Measurements from ENCODE around the gene AMFR.

The AMFR gene

DNA sequence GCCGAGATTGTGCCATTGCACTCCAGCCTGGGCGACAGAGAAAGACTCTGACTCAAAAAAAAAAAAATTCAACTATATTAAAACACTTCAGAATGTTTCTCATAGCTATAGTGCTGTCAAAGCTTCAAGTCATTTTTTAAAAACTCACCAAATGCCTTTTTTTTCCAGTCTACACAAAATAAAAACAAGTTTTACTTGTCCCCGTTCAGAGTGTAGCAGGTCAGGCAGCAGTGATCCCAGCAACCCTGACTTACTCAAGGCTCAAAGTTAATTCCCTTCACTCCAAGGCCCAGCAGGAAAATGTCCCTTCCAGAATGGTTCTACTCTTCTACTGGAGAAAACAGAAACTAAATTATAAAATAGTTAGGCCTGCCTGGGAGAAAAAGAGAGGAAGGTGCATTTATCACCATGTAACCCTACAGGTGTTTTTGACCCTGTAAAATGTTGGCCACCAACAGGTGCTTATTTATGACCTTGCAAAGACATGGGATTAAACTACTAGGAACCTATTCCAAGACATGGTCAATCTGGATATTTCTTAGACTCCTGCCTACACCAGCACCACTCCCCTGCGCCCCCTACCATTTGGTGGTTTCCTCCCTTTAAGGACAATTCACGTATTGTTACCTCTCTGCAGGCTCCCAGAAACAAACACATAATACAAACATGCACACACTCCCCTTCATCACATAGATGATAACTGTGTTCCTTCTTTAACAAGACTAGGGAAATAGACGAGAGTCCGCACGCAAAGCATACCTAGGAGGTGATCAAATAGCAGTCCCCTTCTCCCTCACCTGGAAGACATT lies 5.4 kb downstream of the AMFR start:
- no peak for TF ChIP-seq ZFX (IDR thresholded peaks at IDR 0.05; ENCODE audit: borderline replicate concordance)
- TF ChIP-seq, protein P1, sequence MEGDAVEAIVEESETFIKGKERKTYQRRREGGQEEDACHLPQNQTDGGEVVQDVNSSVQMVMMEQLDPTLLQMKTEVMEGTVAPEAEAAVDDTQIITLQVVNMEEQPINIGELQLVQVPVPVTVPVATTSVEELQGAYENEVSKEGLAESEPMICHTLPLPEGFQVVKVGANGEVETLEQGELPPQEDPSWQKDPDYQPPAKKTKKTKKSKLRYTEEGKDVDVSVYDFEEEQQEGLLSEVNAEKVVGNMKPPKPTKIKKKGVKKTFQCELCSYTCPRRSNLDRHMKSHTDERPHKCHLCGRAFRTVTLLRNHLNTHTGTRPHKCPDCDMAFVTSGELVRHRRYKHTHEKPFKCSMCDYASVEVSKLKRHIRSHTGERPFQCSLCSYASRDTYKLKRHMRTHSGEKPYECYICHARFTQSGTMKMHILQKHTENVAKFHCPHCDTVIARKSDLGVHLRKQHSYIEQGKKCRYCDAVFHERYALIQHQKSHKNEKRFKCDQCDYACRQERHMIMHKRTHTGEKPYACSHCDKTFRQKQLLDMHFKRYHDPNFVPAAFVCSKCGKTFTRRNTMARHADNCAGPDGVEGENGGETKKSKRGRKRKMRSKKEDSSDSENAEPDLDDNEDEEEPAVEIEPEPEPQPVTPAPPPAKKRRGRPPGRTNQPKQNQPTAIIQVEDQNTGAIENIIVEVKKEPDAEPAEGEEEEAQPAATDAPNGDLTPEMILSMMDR (IDR thresholded peaks at IDR 0.05) = no peak
- H3K27ac ChIP-seq = no peak overlapping the region

- TF ChIP-seq ZFX (IDR thresholded peaks at IDR 0.05; ENCODE audit: borderline replicate concordance) = no peak
- TF ChIP-seq, protein P1 (IDR thresholded peaks at IDR 0.05) = no peak
- no peak overlapping the region for H3K27ac ChIP-seq
Measured at GRCh38 chr16:56417138-56417537, 8.2 kb downstream of the AMFR start.

GRCh38 chr16:56415875-56416274 lies 9.5 kb downstream of the AMFR start:
- no peak overlapping the region for H3K27ac ChIP-seq
- TF ChIP-seq, protein P1 (IDR thresholded peaks at IDR 0.05) = no peak
- TF ChIP-seq ZFX (IDR thresholded peaks at IDR 0.05; ENCODE audit: borderline replicate concordance) = no peak

- TF ChIP-seq, protein P1 (IDR thresholded peaks at IDR 0.05) = no peak
- TF ChIP-seq ZFX (IDR thresholded peaks at IDR 0.05; ENCODE audit: borderline replicate concordance) = no peak
- no peak overlapping the region for H3K27ac ChIP-seq
Measured at GRCh38 chr16:56414366-56414765, 11.0 kb downstream of the AMFR start.

- no peak overlapping the region for H3K27ac ChIP-seq
- no peak for TF ChIP-seq ZFX (IDR thresholded peaks at IDR 0.05; ENCODE audit: borderline replicate concordance)
- TF ChIP-seq, protein P1 (IDR thresholded peaks at IDR 0.05) = no peak
Measured at GRCh38 chr16:56413381-56413780, 12.0 kb downstream of the AMFR start.

DNA sequence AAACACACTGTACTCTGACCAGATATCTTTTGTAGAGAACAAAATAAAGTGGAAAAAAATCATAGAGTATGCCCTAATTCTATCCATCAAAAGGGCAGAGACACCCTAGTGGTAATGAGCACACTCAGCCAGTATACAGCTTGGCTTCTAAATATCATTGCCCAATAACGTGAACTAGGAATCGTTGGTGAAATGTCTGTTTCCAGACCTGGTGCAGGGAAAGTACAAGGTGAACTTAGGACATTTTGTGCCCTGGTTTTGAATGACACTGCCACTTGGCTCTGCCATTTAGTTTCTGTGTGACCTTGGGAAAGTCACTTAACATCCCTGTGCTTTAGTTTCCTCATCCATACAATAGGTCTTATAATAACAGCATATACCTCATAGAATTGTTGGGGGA lies 13.7 kb downstream of the AMFR start:
- TF ChIP-seq, protein P1 (IDR thresholded peaks at IDR 0.05) = no peak
- TF ChIP-seq ZFX (IDR thresholded peaks at IDR 0.05; ENCODE audit: borderline replicate concordance) = no peak

DNA sequence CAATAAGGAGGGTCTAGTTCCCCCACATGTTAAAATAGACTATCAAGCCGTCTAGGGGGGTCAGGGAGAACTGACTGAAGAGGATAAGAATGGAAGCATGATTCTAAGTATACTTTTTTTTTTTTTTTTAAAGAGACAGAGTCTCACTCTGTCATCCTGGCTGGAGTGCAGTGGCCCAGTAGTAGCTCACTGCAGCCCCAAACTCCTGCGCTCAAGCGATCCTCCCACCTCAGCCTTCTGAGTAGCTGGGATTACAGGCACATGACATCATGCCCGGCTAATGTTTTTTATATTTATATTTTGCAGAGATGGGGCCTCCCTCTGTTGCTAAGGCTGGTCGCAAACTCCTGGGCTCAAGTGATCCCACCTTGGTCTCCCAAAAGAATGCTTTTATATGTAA lies 14.2 kb downstream of the AMFR start:
- TF ChIP-seq ZFX (IDR thresholded peaks at IDR 0.05; ENCODE audit: borderline replicate concordance) = no peak
- TF ChIP-seq, protein P1 (IDR thresholded peaks at IDR 0.05) = no peak
- H3K27ac ChIP-seq = no peak overlapping the region

More for the DNA sequence above, 13.7 kb downstream of the AMFR start:
- no peak overlapping the region for H3K27ac ChIP-seq

All from 22Rv1 (cell line).